Gastrocnemius medialis (tissue), 4 donors: ENCODE data around the gene SUCLG2.

Experiments
- CTCF ChIP-seq, 5 experiments: fragments of 450-650 bp in 3 of 5; fragments of 200-600 bp in 2 of 5; sonication (generic) in 2 of 5; IDR thresholded peaks in 4 of 5; conservative IDR thresholded peaks in 1 of 5; 1 replicate in 4 of 5; 2 replicates in 1 of 5; pipeline ENCODE4 v1.5.1; 2016 to 2019; ENCODE audit warnings: antibody characterized with exemption in 5 of 5, mild to moderate bottlenecking in 3 of 5, moderate library complexity in 3 of 5
- POLR2A ChIP-seq, 2 donors: fragments of 450-650 bp; IDR thresholded peaks; one replicate each; pipeline ENCODE4 v1.6.1; 2017; ENCODE audit warnings: antibody characterized with exemption in 2 of 2, mild to moderate bottlenecking in 2 of 2, moderate library complexity in 2 of 2

DNA sequence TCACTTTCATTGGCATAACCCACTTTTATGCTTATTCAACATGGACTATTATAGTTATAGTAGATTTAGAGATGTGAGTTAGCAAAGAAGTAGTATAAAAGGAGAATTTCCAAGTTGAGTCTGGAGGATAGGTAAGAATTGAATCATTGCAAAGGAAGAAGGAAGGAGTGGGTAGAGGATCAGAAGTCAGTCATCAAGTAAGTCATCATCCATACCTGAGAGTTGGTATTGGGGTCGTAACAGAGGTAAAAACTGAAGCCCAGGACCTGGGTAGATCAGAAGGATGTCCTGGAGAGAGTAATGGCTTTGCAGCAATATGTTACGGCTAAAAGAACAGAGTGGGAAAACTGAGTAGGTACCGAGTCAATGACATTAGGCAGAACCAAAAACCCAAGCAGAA is 265.7 kb downstream of the SUCLG2 start:
- TF ChIP-seq CTCF (IDR thresholded peaks at IDR 0.05 in 4 of 5, conservative IDR thresholded peaks at IDR 0.05 in 1 of 5) = no peak
- TF ChIP-seq POLR2A (IDR thresholded peaks at IDR 0.05) = no peak
